Activated T-helper 1 cell treated with anti-CD3 and anti-CD28 coated beads, Interleukin-12 subunit alpha, Interleukin-12 subunit beta, Interleukin-2, Interleukin-4 antibody, amounts not matched to agents 30 ng/mL and 10 ng/mL and 1 ng/mL, durations not matched to agents 14 hours and 24 hours and 36 hours (primary cell): Measurements from ENCODE around the gene ZFR. TPM values are rescaled to one million over a fixed set of nuclear protein-coding genes. Genes with fewer than 3 reads are reported as not detected.
A peak's percentile ranks its signal among the peaks of the same experiment; 100 is the strongest.
"Not testable (repeated sequence)": the region's sequence is repeated elsewhere in the genome, so short reads cannot be mapped to it uniquely, and the experiment has no call there.

Experiments
- DNase-seq: peaks from one replicate; pipeline ENCODE4 v3.0.0; 2021; ENCODE audit warnings: low spot score
- H3K27ac Mint-ChIP-seq: one replicate; pipeline ENCODE4 v1.8.0; 2021; ENCODE audit warnings: mild to moderate bottlenecking, mixed read lengths
- H3K27me3 Mint-ChIP-seq: one replicate; pipeline ENCODE4 v1.8.0; 2022; ENCODE audit warnings: mild to moderate bottlenecking, moderate library complexity, mixed read lengths; ENCODE audit not compliant: insufficient read depth
- H3K36me3 Mint-ChIP-seq: one replicate; pipeline ENCODE4 v1.8.0; 2021; ENCODE audit warnings: low read depth, mixed read lengths
- H3K4me1 Mint-ChIP-seq: one replicate; pipeline ENCODE4 v1.8.0; 2021; ENCODE audit warnings: low read depth, mixed read lengths
- H3K4me3 Mint-ChIP-seq: one replicate; pipeline ENCODE4 v1.8.0; 2021; ENCODE audit warnings: mild to moderate bottlenecking, moderate library complexity, mixed read lengths
- H3K9me3 Mint-ChIP-seq: one replicate; pipeline ENCODE4 v1.8.0; 2021; ENCODE audit warnings: mixed read lengths
- intact Hi-C: fragments of 100-400 bp; cut with micrococcal nuclease; formaldehyde crosslinking; loops from one replicate; pipeline ENCODE4 v1.15.1; 2024
- total RNA-seq: library from RNA; stranded (reverse); gene quantifications from 2 replicates; pipeline ENCODE4 v1.2.3, GENCODE V29; 2022

Gene ZFR
- total RNA-seq, 1 donor from 2014 or later = 70.8 TPM

DNA sequence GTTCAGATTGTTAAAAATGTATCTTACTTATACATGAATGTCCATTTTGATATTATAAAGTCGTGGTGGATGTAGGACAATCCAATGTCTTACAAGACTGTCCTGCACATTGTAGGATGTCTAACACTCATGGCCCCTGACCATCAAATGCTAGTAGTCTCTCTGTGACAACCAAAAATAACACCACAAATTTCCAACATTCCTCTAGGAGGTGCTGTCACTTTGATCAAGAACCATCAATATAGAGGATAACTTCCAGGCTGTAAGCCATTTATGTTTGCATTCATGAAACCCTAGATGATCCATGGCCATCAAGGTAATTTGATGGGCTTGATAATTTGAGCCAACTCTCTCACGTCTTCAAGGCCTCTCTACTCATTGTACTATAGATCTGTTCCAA, 20.5 kb upstream of the ZFR start:
- DNase-seq = no peak
- no peaks in the 10 kb centered on the region for H3K9me3 Mint-ChIP-seq
- intact Hi-C loops = no loop called here

DNA sequence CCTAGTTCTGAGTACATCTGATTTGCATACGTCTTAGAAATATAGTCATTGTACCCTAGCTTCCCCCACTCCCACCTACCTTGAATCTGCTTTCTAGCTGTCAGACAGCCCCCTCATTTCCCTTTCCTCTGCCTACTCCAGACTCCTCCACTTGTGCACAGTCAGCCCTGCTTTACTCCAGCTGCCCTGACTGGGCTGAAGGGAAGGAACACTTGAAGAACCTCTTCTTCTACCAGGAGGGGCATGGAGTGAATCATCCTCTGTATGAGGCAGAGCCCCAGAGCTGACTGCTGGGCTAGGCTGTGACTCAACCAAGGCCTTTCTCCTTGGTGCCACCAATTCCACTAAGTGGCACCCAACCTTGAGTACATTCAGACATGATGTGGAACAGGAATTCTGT, 18.1 kb upstream of the ZFR start:
- Mint-ChIP-seq H3K36me3 (no peaks in the 10 kb centered on the region), H3K27ac (peak overlapping the region; percentile 84), H3K9me3 (no peaks in the 10 kb centered on the region), H3K4me1 (peaks cover 5% of the 10 kb centered on the region), H3K27me3 (peaks cover 8% of the 10 kb centered on the region), H3K4me3 (no peak overlapping the region)
- DNase-seq = no peak
- intact Hi-C loops = loop anchor here (1.0 kb wide), 1 partner anchor 19 kb away; no protein-coding TSS in a partner anchor

More for the DNA sequence above, 20.5 kb upstream of the ZFR start:
- Mint-ChIP-seq H3K4me1 (peaks cover 5% of the 10 kb centered on the region), H3K27me3 (peaks cover 7% of the 10 kb centered on the region), H3K4me3 (no peak overlapping the region), H3K36me3 (no peaks in the 10 kb centered on the region), H3K27ac (no peak overlapping the region)

DNA sequence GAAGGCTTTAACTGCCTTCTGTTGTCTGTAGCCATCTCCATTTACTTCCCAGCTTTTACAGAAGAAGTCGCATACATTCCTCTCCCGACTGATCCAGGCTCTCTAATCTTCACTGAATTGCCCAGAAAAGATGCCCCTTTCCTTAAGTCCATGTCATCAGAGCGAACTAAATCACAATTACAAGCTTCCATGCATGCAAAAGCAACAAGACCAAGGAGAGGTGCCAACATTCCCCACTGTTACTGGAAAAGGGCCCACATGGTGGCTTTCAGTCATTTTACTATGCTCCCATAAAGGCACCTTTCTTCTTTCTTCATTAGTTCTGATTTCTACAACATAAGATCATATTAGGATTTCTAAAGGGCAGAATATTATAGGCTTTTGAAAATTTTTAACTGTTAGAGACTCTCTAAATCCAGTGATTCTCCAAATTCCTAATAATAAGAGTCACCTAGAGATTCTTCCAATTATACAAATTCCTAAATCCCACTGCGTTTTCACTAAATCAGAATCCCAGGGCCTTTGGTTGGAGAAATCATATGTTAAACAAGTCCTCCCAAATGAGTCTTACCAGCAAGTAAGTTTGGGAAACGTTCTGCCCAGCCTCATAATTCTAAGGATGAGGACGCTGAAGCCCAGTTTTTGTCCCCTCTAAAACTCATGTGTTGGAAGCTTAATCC, 17.0 kb upstream of the ZFR start:
- DNase-seq = no peak
- Mint-ChIP-seq H3K9me3 (no peaks in the 10 kb centered on the region), H3K27ac (no peak overlapping the region), H3K4me3 (no peak overlapping the region), H3K4me1 (peaks cover 5% of the 10 kb centered on the region), H3K36me3 (no peaks in the 10 kb centered on the region), H3K27me3 (peaks cover 11% of the 10 kb centered on the region)
- intact Hi-C loops = loop anchor here (1.0 kb wide), 1 partner anchor 18 kb away; no protein-coding TSS in a partner anchor

DNA sequence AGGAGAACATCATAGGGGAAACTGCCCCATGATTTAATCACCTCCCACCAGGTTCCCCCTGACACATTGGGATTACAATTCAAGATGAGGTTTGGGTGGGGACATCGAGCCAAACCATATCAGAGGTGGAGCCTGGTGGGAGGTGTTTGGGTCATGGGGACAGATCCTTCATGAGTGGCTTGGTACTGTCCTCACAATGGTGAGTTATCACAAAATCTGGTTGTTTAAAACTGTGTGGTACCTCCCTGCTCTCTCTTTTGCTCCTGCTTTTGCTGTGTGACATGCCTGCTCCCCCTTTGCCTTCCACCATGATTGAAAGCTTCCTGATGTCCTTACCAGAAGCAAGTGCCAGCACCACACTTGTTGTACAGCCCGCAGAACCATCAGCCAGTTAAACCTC, 16.2 kb upstream of the ZFR start:
- intact Hi-C loops = no loop called here
- Mint-ChIP-seq H3K27me3 (peaks cover 17% of the 10 kb centered on the region), H3K4me3 (no peak overlapping the region), H3K9me3 (no peaks in the 10 kb centered on the region), H3K36me3 (no peaks in the 10 kb centered on the region), H3K27ac (no peak overlapping the region), H3K4me1 (peaks cover 5% of the 10 kb centered on the region)
- DNase-seq = no peak

DNA sequence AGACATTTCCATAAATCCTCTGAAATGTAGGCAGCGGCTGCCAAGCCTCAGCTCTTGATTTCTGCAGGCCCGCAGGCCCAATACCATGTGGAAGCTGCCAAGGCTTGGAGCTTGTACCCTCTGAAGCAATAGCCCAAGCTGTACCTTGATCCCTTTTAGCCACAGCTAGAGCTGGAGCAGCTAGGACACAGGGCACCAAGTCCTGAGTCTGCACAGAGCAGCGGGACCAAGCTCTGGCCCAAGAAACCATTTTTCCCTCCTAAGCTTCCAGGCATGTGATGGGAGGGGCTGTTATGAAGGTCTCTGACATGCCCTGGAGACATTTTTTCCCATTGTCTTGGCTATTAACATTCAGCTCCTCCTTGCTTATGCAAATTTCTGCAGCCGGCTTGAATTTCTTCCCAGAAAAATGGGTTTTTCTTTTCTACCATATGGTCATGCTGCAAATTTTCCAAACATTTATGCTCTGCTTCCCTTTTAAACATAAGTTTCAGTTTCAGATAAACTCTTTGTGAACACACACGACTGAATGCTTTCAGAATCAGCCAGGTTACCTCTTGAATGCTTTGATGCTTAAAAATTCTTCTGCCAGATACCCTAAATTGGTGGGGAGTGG, 14.4 kb upstream of the ZFR start:
- Mint-ChIP-seq H3K36me3 (no peaks in the 10 kb centered on the region), H3K27ac (no peak overlapping the region), H3K4me1 (peaks cover 5% of the 10 kb centered on the region), H3K27me3 (peaks cover 21% of the 10 kb centered on the region), H3K9me3 (no peaks in the 10 kb centered on the region), H3K4me3 (no peak overlapping the region)
- DNase-seq = no peak
- intact Hi-C loops = no loop called here

DNA sequence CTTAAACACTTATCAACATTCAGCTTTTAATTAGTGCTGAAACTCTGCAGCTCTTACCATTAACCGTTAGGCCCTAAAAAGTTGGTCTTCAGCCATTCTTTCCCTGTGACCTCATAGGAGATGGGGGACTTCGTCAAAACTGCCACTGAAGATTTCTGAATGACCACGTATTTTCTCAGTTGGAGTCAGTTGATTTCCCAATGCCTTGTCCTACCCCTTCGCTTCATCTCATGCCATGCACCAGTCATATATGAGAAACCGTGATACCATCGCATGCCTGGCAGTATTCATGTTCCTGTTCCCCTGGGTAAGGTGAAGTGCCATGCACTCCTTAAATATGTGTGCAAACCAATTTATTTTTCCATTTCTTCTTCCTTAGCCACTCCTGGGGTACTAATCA, 10.8 kb upstream of the ZFR start:
- Mint-ChIP-seq H3K9me3 (no peaks in the 10 kb centered on the region), H3K36me3 (no peaks in the 10 kb centered on the region), H3K4me3 (no peak overlapping the region), H3K4me1 (no peaks in the 10 kb centered on the region), H3K27me3 (peaks cover 27% of the 10 kb centered on the region), H3K27ac (no peak overlapping the region)
- DNase-seq = no peak
- intact Hi-C loops = no loop called here

DNA sequence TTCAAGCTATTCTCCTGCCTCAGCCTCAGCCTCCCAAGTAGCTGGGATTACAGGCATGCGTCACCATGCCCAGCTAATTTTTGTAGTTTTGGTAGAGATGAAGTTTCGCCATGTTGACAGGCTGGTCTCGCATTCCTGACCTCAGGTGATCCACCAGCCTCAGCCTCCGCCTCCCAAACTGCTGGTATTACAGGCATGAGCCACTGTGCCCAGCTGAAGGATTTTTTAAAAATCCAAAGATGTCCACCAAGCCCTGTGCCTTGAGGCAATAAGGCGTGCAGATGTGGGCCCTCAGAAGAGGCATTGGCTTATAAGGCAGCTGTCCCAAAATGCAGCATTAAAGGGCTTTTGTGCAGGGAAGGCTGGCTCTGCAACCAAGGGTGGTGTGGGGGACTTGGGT, 10.3 kb upstream of the ZFR start:
- Mint-ChIP-seq H3K9me3 (no peaks in the 10 kb centered on the region), H3K27me3 (peaks cover 26% of the 10 kb centered on the region), H3K27ac (no peak overlapping the region), H3K36me3 (no peaks in the 10 kb centered on the region), H3K4me1 (no peaks in the 10 kb centered on the region), H3K4me3 (no peak overlapping the region)
- DNase-seq = no peak
- intact Hi-C loops = no loop called here

DNA sequence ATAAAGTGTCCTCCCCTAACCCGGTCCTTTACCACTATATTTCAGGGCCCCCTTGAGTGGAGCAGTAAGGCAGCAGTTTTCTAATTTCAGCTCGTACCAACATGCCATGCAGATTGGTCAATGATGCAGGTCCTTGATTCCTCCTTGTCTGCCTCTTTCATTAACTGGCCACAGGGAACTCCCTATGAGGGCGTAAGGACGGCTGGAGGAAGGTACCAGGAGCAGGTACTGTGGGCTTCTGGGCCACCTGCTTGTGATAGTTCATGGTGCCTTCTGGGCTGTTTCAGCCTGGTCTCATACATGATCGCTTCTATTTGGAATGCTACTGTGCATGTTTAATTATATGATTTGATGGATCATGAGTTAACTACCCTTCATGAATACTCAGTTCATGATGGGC, 9.4 kb upstream of the ZFR start:
- H3K4me1 Mint-ChIP-seq = no peaks in the 10 kb centered on the region
- intact Hi-C loops = no loop called here
- no peak overlapping the region for H3K27ac Mint-ChIP-seq
- no peak for DNase-seq
- no peaks in the 10 kb centered on the region for H3K36me3 Mint-ChIP-seq
- H3K9me3 Mint-ChIP-seq = no peaks in the 10 kb centered on the region
- H3K27me3 Mint-ChIP-seq = peaks cover 28% of the 10 kb centered on the region
- no peak overlapping the region for H3K4me3 Mint-ChIP-seq

DNA sequence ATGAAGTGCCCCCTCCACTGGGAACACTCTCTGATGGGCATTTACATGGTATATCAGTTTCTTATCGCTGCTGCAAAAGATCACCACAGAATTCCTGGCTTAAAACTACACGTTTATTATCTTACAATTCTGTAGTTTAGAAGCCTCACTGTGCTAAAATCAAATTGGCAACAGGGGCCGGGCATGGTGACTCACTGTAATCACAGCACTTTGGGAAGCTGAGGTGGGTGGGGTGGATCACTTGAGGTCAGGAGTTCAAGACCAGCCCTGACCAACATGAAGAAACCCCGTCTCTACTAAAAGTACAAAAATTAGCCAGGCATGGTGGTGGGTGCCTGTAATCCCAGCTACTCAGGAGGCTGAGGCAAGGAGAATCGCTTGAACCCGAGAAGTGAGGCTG, 7.8 kb upstream of the ZFR start:
- H3K4me3 Mint-ChIP-seq, H3K27ac Mint-ChIP-seq, H3K9me3 Mint-ChIP-seq, DNase-seq, H3K36me3 Mint-ChIP-seq, intact Hi-C loops, H3K4me1 Mint-ChIP-seq: not testable (repeated sequence)
- peaks cover 30% of the 10 kb centered on the region for H3K27me3 Mint-ChIP-seq

DNA sequence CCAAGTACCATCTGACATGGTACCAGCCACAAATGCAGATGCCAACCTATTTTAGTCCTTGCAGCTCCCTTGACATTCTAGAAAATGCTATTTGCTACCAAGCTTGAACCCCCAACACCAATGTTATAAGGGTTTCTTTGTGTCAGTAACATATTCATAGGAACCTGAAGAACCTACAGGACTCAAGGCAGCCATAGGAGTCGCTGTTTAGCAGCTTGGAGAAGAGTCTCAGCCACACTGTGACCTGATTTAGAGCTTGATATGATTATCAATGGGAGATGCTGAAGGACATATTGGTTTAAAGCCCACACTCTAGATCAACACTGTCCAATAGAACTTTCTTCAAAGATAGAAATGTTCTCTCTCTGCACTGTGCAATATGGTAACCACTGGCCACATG, 6.4 kb upstream of the ZFR start:
- H3K27ac Mint-ChIP-seq = no peak overlapping the region
- H3K4me3 Mint-ChIP-seq = no peak overlapping the region
- intact Hi-C loops = no loop called here
- H3K4me1 Mint-ChIP-seq = no peaks in the 10 kb centered on the region
- peaks cover 1% of the 10 kb centered on the region for H3K36me3 Mint-ChIP-seq
- H3K27me3 Mint-ChIP-seq = peaks cover 22% of the 10 kb centered on the region
- no peak for DNase-seq
- no peaks in the 10 kb centered on the region for H3K9me3 Mint-ChIP-seq

DNA sequence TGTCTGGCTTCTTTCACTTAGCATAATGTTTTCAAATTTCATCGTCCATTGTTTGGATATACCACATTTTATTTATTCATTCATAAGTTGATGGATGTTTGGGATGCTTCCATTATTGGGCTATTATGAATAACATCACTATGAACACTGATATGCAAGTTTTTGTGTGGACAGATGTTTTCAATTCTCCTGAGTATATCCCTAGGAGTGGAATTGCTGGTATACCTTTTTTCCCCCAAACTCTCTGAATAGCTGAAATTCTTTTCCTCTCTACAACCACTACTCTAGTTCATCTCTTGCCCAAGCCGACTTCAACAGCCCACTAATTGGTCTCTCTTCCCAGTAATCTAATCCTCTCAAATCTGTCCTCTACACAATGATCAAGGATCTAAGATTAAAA, 4.7 kb upstream of the ZFR start:
- no peak overlapping the region for H3K4me3 Mint-ChIP-seq
- no peak for DNase-seq
- peaks cover 20% of the 10 kb centered on the region for H3K27me3 Mint-ChIP-seq
- no peaks in the 10 kb centered on the region for H3K9me3 Mint-ChIP-seq
- peaks cover 7% of the 10 kb centered on the region for H3K4me1 Mint-ChIP-seq
- intact Hi-C loops = loop anchor here (10.0 kb wide), 1 partner anchor 914 kb away; the partner anchor contains the start of genes C5orf22 and DROSHA
- H3K36me3 Mint-ChIP-seq = peaks cover 1% of the 10 kb centered on the region
- no peak overlapping the region for H3K27ac Mint-ChIP-seq

DNA sequence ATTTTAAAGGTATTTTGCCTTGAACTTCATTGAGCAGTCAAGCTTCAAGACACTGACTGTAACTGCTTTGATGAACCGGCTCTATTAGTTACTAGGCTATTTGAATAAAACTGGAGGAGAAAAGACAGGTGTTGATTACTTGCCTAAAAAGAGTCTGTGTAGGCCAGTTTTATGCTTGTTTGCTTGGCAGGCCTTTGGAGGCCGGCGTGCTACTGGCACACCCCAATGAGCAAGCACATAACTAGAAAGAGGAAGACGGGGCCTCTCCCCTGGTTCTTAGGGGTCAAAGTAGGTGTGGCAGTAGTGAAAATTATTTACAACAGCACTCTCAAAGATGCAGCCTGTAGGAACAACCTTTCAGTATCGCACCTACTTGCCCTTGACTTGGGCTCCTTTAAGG, 2.1 kb upstream of the ZFR start:
- Mint-ChIP-seq H3K36me3 (peaks cover 15% of the 10 kb centered on the region), H3K4me1 (peaks cover 26% of the 10 kb centered on the region), H3K27ac (no peak overlapping the region), H3K9me3 (no peaks in the 10 kb centered on the region), H3K4me3 (no peak overlapping the region), H3K27me3 (peaks cover 19% of the 10 kb centered on the region)
- no peak for DNase-seq
- intact Hi-C loops = loop anchor here (10.0 kb wide), 1 partner anchor 912 kb away; the partner anchor contains the start of genes C5orf22 and DROSHA

DNA sequence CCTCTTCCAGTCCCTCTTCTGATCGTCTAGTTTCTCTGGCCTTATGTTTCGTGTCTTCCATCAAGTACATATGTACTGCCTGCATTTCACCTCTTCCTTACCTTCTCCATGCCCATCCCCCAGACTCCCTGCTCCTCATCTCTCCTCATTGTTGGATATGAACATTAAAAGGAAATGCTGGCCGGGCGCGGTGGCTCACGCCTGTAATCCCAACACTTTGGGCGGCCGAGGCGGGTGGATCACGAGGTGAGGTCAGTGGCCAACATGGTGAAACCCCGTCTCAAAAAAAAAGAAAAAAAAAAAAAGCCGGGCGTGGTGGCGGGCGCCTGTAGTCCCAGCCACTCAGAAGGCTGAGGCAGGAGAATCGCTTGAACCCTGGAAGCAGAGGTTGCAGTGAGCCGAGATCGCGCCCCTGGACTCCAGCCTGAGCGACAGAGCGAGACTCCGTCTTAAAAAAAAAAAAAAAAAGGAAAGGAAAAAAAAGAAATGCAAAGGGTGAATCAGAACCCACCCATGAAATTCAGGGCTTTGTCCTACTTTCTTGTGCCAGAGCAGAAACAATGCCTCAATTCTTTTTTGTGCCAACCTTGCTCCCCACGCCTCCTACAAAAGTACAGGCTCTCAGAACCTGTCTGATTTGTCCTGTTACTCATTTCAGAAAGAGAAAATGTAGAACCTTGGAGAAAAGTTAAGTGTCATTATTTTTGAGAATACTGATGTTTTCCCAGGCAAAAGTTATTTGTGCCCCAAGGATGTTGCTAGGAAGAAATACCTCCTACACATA, 1.5 kb upstream of the ZFR start:
- Mint-ChIP-seq H3K36me3 (peaks cover 18% of the 10 kb centered on the region), H3K4me1 (peaks cover 29% of the 10 kb centered on the region), H3K4me3 (peak overlapping the region; percentile 83), H3K9me3 (no peaks in the 10 kb centered on the region), H3K27ac (peak overlapping the region; percentile 52), H3K27me3 (peaks cover 19% of the 10 kb centered on the region)
- DNase-seq = no peak
- intact Hi-C loops = loop anchor here (2.0 to 10.0 kb wide), 2 partner anchors 97 to 911 kb away; partner anchors contain the start of genes C5orf22 and DROSHA
